Coronary artery (tissue), 2 donors: ENCODE measurements around the gene EFCAB3.

Source experiments
- DNase-seq: peaks from one replicate; pipeline ENCODE4 v3.0.0-alpha.2; 2017; ENCODE audit warnings: low spot score
- H3K27ac ChIP-seq, 2 donors: fragments of 200-600 bp; sonication (generic); one replicate each; pipeline ENCODE4 v1.5.1; 2016 to 2019
- H3K4me3 ChIP-seq: fragments of 200-600 bp; sonication (generic); 2 replicates; pipeline ENCODE4 v1.5.1; 2016; ENCODE audit warnings: mild to moderate bottlenecking, moderate library complexity
- CTCF ChIP-seq: fragments of 200-600 bp; sonication (generic); IDR thresholded peaks from one replicate; pipeline ENCODE4 v1.5.1; 2019; ENCODE audit warnings: antibody characterized with exemption

The EFCAB3 gene

GRCh38 chr17:62380253-62380652 lies at the start of gene EFCAB3:
EFCAB3 (plus strand) TSS chr17:62380553; CDS start chr17:62382980, 2,427 bp downstream.
- Histone ChIP-seq H3K27ac (no peak within 1 kb of the TSS), H3K4me3 (no peak within 1 kb of the TSS)
- no peak for DNase-seq
- TF ChIP-seq CTCF = no peak

- DNase-seq = no peak
- no peak for TF ChIP-seq CTCF
- H3K27ac ChIP-seq = no peak overlapping the region
Observed at GRCh38 chr17:62336527-62336926, 43.8 kb upstream of the EFCAB3 start.

GRCh38 chr17:62343764-62344270 lies 36.5 kb upstream of the EFCAB3 start:
- no peak for TF ChIP-seq CTCF
- no peak overlapping the region for H3K4me3 ChIP-seq
- no peak for DNase-seq
- no peak overlapping the region for H3K27ac ChIP-seq

More at GRCh38 chr17:62336527-62336926, 43.8 kb upstream of the EFCAB3 start:
- no peak overlapping the region for H3K4me3 ChIP-seq

- H3K27ac ChIP-seq = no peak overlapping the region
- H3K4me3 ChIP-seq = no peak overlapping the region
- DNase-seq = no peak
- TF ChIP-seq CTCF = no peak
Observed at GRCh38 chr17:62351176-62351575, 29.2 kb upstream of the EFCAB3 start.

- no peak for DNase-seq
- no peak for TF ChIP-seq CTCF
- no peak overlapping the region for H3K4me3 ChIP-seq
- H3K27ac ChIP-seq = no peak overlapping the region
Observed at GRCh38 chr17:62366191-62366590, 14.2 kb upstream of the EFCAB3 start.

GRCh38 chr17:62381561-62381960 lies 1.2 kb downstream of the EFCAB3 start:
- TF ChIP-seq CTCF = no peak
- no peak for DNase-seq
- Histone ChIP-seq H3K27ac (no peak overlapping the region), H3K4me3 (no peak overlapping the region)

GRCh38 chr17:62388856-62389255 lies 8.5 kb downstream of the EFCAB3 start:
- no peak for DNase-seq
- no peak for TF ChIP-seq CTCF
- Histone ChIP-seq H3K4me3 (no peak overlapping the region), H3K27ac (no peak overlapping the region)
